ENCODE measurements around the gene ERCC1.
"Not testable (repeated sequence)": the region's sequence is repeated elsewhere in the genome, so short reads cannot be mapped to it uniquely, and the experiment has no call there.

ERCC1 gene

GRCh38 chr19:45439569-45440258 lies 16.0 kb upstream of the ERCC1 start:
- Histone ChIP-seq H3K27ac (ENCODE audit: low read depth, low read length) (peak overlapping the region; percentile 79), H3K9ac (ENCODE audit: low read length) (no peak overlapping the region), H3K27me3 (ENCODE audit: control insufficient read depth, insufficient read depth, low read length) (no peaks in the 10 kb centered on the region), H3K36me3 (ENCODE audit: control insufficient read depth, insufficient read depth, low read length) (no peaks in the 10 kb centered on the region), H3K4me3 (ENCODE audit: low read length) (peak overlapping the region; percentile 40), H3K4me1 (ENCODE audit: control insufficient read depth, insufficient read depth, low read length) (peaks cover 14% of the 10 kb centered on the region)

- H3K4me3 ChIP-seq (ENCODE audit: low read length): no peak overlapping the region
Measured at GRCh38 chr19:45439190-45439568, 15.5 kb upstream of the ERCC1 start.

GRCh38 chr19:45437328-45437727 lies 13.6 kb upstream of the ERCC1 start:
- Histone ChIP-seq H3K36me3 (ENCODE audit: control insufficient read depth, insufficient read depth, low read length) (no peaks in the 10 kb centered on the region), H3K27me3 (ENCODE audit: control insufficient read depth, insufficient read depth, low read length) (no peaks in the 10 kb centered on the region), H3K9ac (ENCODE audit: low read length) (no peak overlapping the region), H3K4me3 (ENCODE audit: low read length) (no peak overlapping the region), H3K27ac (ENCODE audit: low read depth, low read length) (no peak overlapping the region), H3K4me1 (ENCODE audit: control insufficient read depth, insufficient read depth, low read length) (peaks cover 3% of the 10 kb centered on the region)

More at GRCh38 chr19:45439190-45439568, 15.5 kb upstream of the ERCC1 start:
- H3K9ac ChIP-seq (ENCODE audit: low read length): no peak overlapping the region
- no peak overlapping the region for H3K27ac ChIP-seq (ENCODE audit: low read depth, low read length)
- H3K4me1 ChIP-seq (ENCODE audit: control insufficient read depth, insufficient read depth, low read length): peaks cover 9% of the 10 kb centered on the region
- H3K27me3 ChIP-seq (ENCODE audit: control insufficient read depth, insufficient read depth, low read length): no peaks in the 10 kb centered on the region
- no peaks in the 10 kb centered on the region for H3K36me3 ChIP-seq (ENCODE audit: control insufficient read depth, insufficient read depth, low read length)

- not testable (repeated sequence) for H3K4me3 ChIP-seq (ENCODE audit: low read length); H3K27ac ChIP-seq (ENCODE audit: low read depth, low read length); H3K27me3 ChIP-seq (ENCODE audit: control insufficient read depth, insufficient read depth, low read length); H3K9ac ChIP-seq (ENCODE audit: low read length); H3K4me1 ChIP-seq (ENCODE audit: control insufficient read depth, insufficient read depth, low read length); H3K36me3 ChIP-seq (ENCODE audit: control insufficient read depth, insufficient read depth, low read length)
Measured at GRCh38 chr19:45432543-45432942, 8.8 kb upstream of the ERCC1 start.

GRCh38 chr19:45431008-45431407 lies 7.3 kb upstream of the ERCC1 start:
- H3K27ac ChIP-seq (ENCODE audit: low read depth, low read length); H3K4me1 ChIP-seq (ENCODE audit: control insufficient read depth, insufficient read depth, low read length); H3K4me3 ChIP-seq (ENCODE audit: low read length); H3K36me3 ChIP-seq (ENCODE audit: control insufficient read depth, insufficient read depth, low read length); H3K9ac ChIP-seq (ENCODE audit: low read length); H3K27me3 ChIP-seq (ENCODE audit: control insufficient read depth, insufficient read depth, low read length): not testable (repeated sequence)

- H3K27ac ChIP-seq (ENCODE audit: low read depth, low read length); H3K27me3 ChIP-seq (ENCODE audit: control insufficient read depth, insufficient read depth, low read length); H3K36me3 ChIP-seq (ENCODE audit: control insufficient read depth, insufficient read depth, low read length); H3K4me3 ChIP-seq (ENCODE audit: low read length); H3K4me1 ChIP-seq (ENCODE audit: control insufficient read depth, insufficient read depth, low read length); H3K9ac ChIP-seq (ENCODE audit: low read length): not testable (repeated sequence)
Measured at GRCh38 chr19:45429896-45430295, 6.2 kb upstream of the ERCC1 start.

- Histone ChIP-seq H3K4me3 (ENCODE audit: low read length) (peak overlapping the region; percentile 76), H3K36me3 (ENCODE audit: control insufficient read depth, insufficient read depth, low read length) (no peaks in the 10 kb centered on the region), H3K4me1 (ENCODE audit: control insufficient read depth, insufficient read depth, low read length) (peaks cover 5% of the 10 kb centered on the region), H3K27ac (ENCODE audit: low read depth, low read length) (peak overlapping the region; percentile 72), H3K27me3 (ENCODE audit: control insufficient read depth, insufficient read depth, low read length) (no peaks in the 10 kb centered on the region), H3K9ac (ENCODE audit: low read length) (no peak overlapping the region)
Measured at GRCh38 chr19:45428384-45429231, 4.9 kb upstream of the ERCC1 start.

- Histone ChIP-seq H3K9ac (ENCODE audit: low read length) (peak overlapping the region; percentile 19), H3K27ac (ENCODE audit: low read depth, low read length) (peak overlapping the region; percentile 80), H3K36me3 (ENCODE audit: control insufficient read depth, insufficient read depth, low read length) (no peaks in the 10 kb centered on the region), H3K4me3 (ENCODE audit: low read length) (peak overlapping the region; percentile 72), H3K4me1 (ENCODE audit: control insufficient read depth, insufficient read depth, low read length) (peaks cover 10% of the 10 kb centered on the region), H3K27me3 (ENCODE audit: control insufficient read depth, insufficient read depth, low read length) (no peaks in the 10 kb centered on the region)
Measured at GRCh38 chr19:45424191-45425058, 708 bp upstream of the ERCC1 start.

GRCh38 chr19:45423033-45423588 lies 606 bp downstream of the ERCC1 start:
- peaks cover 8% of the 10 kb centered on the region for H3K4me1 ChIP-seq (ENCODE audit: control insufficient read depth, insufficient read depth, low read length)
- H3K9ac ChIP-seq (ENCODE audit: low read length): peak overlapping the region; percentile 61
- peak overlapping the region; percentile 80 for H3K27ac ChIP-seq (ENCODE audit: low read depth, low read length)

GRCh38 chr19:45421947-45422498 lies 1.7 kb downstream of the ERCC1 start:
- no peak overlapping the region for H3K9ac ChIP-seq (ENCODE audit: low read length)
- no peak overlapping the region for H3K27ac ChIP-seq (ENCODE audit: low read depth, low read length)
- peaks cover 8% of the 10 kb centered on the region for H3K4me1 ChIP-seq (ENCODE audit: control insufficient read depth, insufficient read depth, low read length)
- no peaks in the 10 kb centered on the region for H3K27me3 ChIP-seq (ENCODE audit: control insufficient read depth, insufficient read depth, low read length)
- H3K36me3 ChIP-seq (ENCODE audit: control insufficient read depth, insufficient read depth, low read length): no peaks in the 10 kb centered on the region
- no peak overlapping the region for H3K4me3 ChIP-seq (ENCODE audit: low read length)

More at GRCh38 chr19:45423033-45423588, 606 bp downstream of the ERCC1 start:
- peak overlapping the region; percentile 72 for H3K4me3 ChIP-seq (ENCODE audit: low read length)
- H3K36me3 ChIP-seq (ENCODE audit: control insufficient read depth, insufficient read depth, low read length): no peaks in the 10 kb centered on the region
- H3K27me3 ChIP-seq (ENCODE audit: control insufficient read depth, insufficient read depth, low read length): no peaks in the 10 kb centered on the region

GRCh38 chr19:45420871-45421270 lies 2.8 kb downstream of the ERCC1 start:
- H3K36me3 ChIP-seq (ENCODE audit: control insufficient read depth, insufficient read depth, low read length): no peaks in the 10 kb centered on the region
- no peaks in the 10 kb centered on the region for H3K27me3 ChIP-seq (ENCODE audit: control insufficient read depth, insufficient read depth, low read length)
- peaks cover 8% of the 10 kb centered on the region for H3K4me1 ChIP-seq (ENCODE audit: control insufficient read depth, insufficient read depth, low read length)
- H3K4me3 ChIP-seq (ENCODE audit: low read length): no peak overlapping the region
- no peak overlapping the region for H3K9ac ChIP-seq (ENCODE audit: low read length)
- no peak overlapping the region for H3K27ac ChIP-seq (ENCODE audit: low read depth, low read length)

GRCh38 chr19:45420356-45420755 lies 3.4 kb downstream of the ERCC1 start:
- Histone ChIP-seq H3K36me3 (ENCODE audit: control insufficient read depth, insufficient read depth, low read length) (no peaks in the 10 kb centered on the region), H3K9ac (ENCODE audit: low read length) (no peak overlapping the region), H3K27me3 (ENCODE audit: control insufficient read depth, insufficient read depth, low read length) (no peaks in the 10 kb centered on the region), H3K4me3 (ENCODE audit: low read length) (no peak overlapping the region), H3K27ac (ENCODE audit: low read depth, low read length) (no peak overlapping the region), H3K4me1 (ENCODE audit: control insufficient read depth, insufficient read depth, low read length) (peaks cover 8% of the 10 kb centered on the region)
